ENCODE measurements around the gene IZUMO1. TPM values are rescaled to one million over a fixed set of nuclear protein-coding genes. Genes with fewer than 3 reads are reported as not detected.

IZUMO1 gene
- total RNA-seq, 4 donors from 2014 or later = not detected

GRCh38 chr19:48731452-48731851 lies 15.3 kb downstream of the IZUMO1 start:
- Histone ChIP-seq H3K9me3 (no peaks in the 10 kb centered on the region), H3K27ac (no peak overlapping the region), H3K27me3 (peaks cover 11% of the 10 kb centered on the region), H3K4me3 (no peak overlapping the region), H3K36me3 (no peaks in the 10 kb centered on the region), H3K4me1 (peaks cover 0 to 4% (median 2%) of the 10 kb centered on the region in 4 donors)
- in situ Hi-C loops (cut with MboI; ENCODE audit: low pct_ligation_motif_present in 1 of 4, low pct_unique_long_range_greater_than_20kb in 1 of 4, low sequenced_read_pairs in 3 of 4) (no loop called here), intact Hi-C loops (cut with DNase I; ENCODE audit: low total_unique reads) (no loop called here)
- DNase-seq = no peak
- no peak for TF ChIP-seq EP300 (IDR thresholded peaks at IDR 0.05; ENCODE audit: low read depth)
- 86 to 93% methylated on average over 3 to 4 of the region's 4 CpGs for WGBS, 2 donors (ENCODE audit: low coverage in 1 of 2)

DNA sequence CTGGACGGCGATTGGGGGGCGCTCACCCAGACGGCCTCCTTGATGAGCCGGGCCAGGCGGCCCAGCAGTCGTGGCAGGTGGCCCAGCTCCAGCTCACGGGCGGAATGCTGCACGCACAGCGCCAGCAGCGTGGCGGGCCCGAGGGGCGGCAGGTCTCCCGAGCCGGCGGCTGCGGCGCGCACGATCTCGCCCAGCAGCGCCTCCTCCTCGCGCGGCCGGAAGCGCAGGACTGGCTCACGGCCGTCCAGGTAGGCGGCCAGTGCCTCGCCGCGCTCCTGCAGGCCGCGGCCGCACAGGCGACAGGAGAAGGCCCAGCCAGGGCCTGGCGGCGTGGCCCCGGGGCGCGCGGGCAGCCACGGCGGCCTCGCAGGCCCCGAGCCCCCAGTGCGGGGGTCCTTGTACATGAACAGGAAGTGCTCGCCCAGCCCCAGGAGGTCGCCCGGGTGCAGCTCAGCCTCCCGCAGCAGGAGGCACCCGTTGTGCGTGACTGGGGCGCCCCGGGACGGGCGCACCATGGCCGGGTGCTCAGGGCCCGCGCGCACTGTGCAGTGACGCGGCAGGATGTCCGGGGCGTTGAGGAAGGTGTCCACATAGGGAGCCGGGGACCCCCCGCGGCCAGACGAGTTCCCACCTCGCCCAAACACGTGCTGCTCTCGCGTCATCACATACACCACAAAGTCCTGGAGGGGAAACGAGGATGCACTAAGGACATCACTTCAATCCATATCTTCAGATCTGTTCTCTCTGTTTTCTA lies 17.6 kb downstream of the IZUMO1 start:
- Histone ChIP-seq H3K27me3 (peaks cover 6% of the 10 kb centered on the region), H3K4me1 (peaks cover 0 to 8% (median 0%) of the 10 kb centered on the region in 4 donors), H3K27ac (peak overlapping the region in 1 of 4 donors; percentile 65), H3K36me3 (no peaks in the 10 kb centered on the region), H3K9me3 (no peaks in the 10 kb centered on the region), H3K4me3 (peak overlapping the region in 1 of 4 donors; percentile 16)
- TF ChIP-seq POLR2A (IDR thresholded peaks at IDR 0.05) = no peak
- TF ChIP-seq EP300 (IDR thresholded peaks at IDR 0.05; ENCODE audit: low read depth) = no peak
- TF ChIP-seq CTCF (IDR thresholded peaks at IDR 0.05) = peak in 1 of 5 experiments; percentile 9
- TF ChIP-seq POLR2AphosphoS5 (IDR thresholded peaks at IDR 0.05) = no peak
- 74 to 87% methylated on average over 6 to 40 of the region's 77 CpGs for WGBS, 2 donors (ENCODE audit: low coverage in 1 of 2)
- no peak for DNase-seq
- in situ Hi-C loops (cut with MboI; ENCODE audit: low pct_ligation_motif_present in 1 of 4, low pct_unique_long_range_greater_than_20kb in 1 of 4, low sequenced_read_pairs in 3 of 4) = no loop called here
- intact Hi-C loops (cut with DNase I; ENCODE audit: low total_unique reads) = no loop called here

GRCh38 chr19:48726556-48726955 lies 20.2 kb downstream of the IZUMO1 start:
- intact Hi-C loops (cut with DNase I; ENCODE audit: low total_unique reads) = no loop called here
- H3K36me3 ChIP-seq = no peaks in the 10 kb centered on the region
- TF ChIP-seq POLR2A (IDR thresholded peaks at IDR 0.05) (no peak), EP300 (IDR thresholded peaks at IDR 0.05; ENCODE audit: low read depth) (no peak), POLR2AphosphoS5 (IDR thresholded peaks at IDR 0.05) (no peak), CTCF (IDR thresholded peaks at IDR 0.05) (no peak)
- H3K27ac ChIP-seq = peak overlapping the region in 2 of 4 donors; percentile 50 to 60
- no peak for DNase-seq
- 67 to 73% methylated on average over 1 to 2 of the region's 2 CpGs for WGBS, 2 donors (ENCODE audit: low coverage in 1 of 2)
- H3K27me3 ChIP-seq = peaks cover 6% of the 10 kb centered on the region
- H3K9me3 ChIP-seq = no peaks in the 10 kb centered on the region
- H3K4me1 ChIP-seq = peaks cover 0 to 8% (median 0%) of the 10 kb centered on the region in 4 donors
- in situ Hi-C loops (cut with MboI; ENCODE audit: low pct_ligation_motif_present in 1 of 4, low pct_unique_long_range_greater_than_20kb in 1 of 4, low sequenced_read_pairs in 3 of 4) = no loop called here
- no peak overlapping the region for H3K4me3 ChIP-seq

DNA sequence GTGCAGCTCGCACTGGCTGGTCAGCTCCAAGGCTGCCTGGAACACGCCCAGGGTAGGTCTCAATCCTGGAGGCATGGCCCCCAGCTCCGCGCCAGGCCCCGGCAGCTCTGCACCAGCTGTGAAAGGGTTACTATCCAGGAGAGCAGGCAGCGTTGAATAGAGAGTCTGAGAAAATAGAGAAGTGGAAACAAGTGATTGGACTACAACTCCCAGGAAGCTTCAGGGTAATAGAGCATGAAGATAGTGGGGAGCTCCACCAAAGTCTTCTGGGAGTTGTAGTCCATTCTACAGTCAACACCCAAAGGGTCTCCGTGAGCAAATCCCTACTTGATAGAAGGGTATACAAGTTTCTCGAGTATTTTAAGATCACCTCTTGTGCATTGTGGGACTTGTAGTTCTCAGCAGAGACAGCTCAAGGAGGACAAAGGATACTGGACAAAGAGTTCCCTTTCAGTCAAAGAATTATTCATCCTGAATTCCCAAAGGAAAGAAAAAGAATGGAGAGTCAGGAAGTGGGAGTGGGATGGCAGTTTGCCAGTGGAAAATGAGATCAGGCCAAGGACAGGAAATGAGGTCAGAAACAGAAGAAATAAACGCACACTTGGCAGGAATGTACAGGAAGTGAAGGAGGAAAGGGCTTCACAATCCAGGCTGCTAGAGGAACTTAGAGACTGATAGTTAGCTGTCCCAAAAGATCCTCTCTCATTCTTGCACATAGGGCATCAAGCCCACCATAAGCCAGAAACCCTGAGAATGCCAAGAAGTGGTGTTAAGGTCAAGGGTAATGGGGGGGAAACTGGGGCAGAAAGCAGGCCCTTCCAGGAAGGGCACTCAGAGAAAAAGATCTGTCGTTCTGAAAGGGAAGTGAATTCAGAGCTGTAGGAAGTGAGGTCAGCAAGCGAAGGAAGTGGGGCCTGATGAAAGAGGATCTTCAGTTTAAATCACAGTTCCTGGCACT lies 21.6 kb downstream of the IZUMO1 start:
- in situ Hi-C loops (cut with MboI; ENCODE audit: low pct_ligation_motif_present in 1 of 4, low pct_unique_long_range_greater_than_20kb in 1 of 4, low sequenced_read_pairs in 3 of 4) (no loop called here), intact Hi-C loops (cut with DNase I; ENCODE audit: low total_unique reads) (no loop called here)
- peak overlapping the region; percentile 26 to 60 (median 54) for H3K27ac ChIP-seq
- no peaks in the 10 kb centered on the region for H3K9me3 ChIP-seq
- no peaks in the 10 kb centered on the region for H3K36me3 ChIP-seq
- 31 to 51% methylated on average over 6 to 11 of the region's 11 CpGs for WGBS, 2 donors (ENCODE audit: low coverage in 1 of 2)
- no peak overlapping the region for H3K4me3 ChIP-seq
- peaks cover 3 to 16% (median 5%) of the 10 kb centered on the region in 4 donors for H3K4me1 ChIP-seq
- peak; percentile 39 for DNase-seq
- TF ChIP-seq POLR2A (IDR thresholded peaks at IDR 0.05) (no peak), POLR2AphosphoS5 (IDR thresholded peaks at IDR 0.05) (peak in 2 of 3 donors; percentile 17 to 27), EP300 (IDR thresholded peaks at IDR 0.05; ENCODE audit: low read depth) (peak; percentile 4)
- H3K27me3 ChIP-seq = no peaks in the 10 kb centered on the region
